Peyer's patch (tissue), 4 donors: Measurements from ENCODE around the gene KASH5. TPM values are rescaled to one million over a fixed set of nuclear protein-coding genes. Genes with fewer than 3 reads are reported as not detected.
"Not testable (repeated sequence)": the region's sequence is repeated elsewhere in the genome, so short reads cannot be mapped to it uniquely, and the experiment has no call there.

Source experiments
- DNase-seq, 3 donors: peaks; one replicate each; pipeline ENCODE4 v3.0.0-alpha.2; 2017 to 2019
- H3K27ac ChIP-seq, 4 donors: fragments of 200-600 bp; sonication (generic); one replicate each; pipeline ENCODE4 v1.5.1; 2016 to 2019
- H3K27me3 ChIP-seq, 2 donors: fragments of 200-600 bp; sonication (generic); one replicate each; pipeline ENCODE4 v1.5.1; 2019
- H3K36me3 ChIP-seq, 3 donors: fragments of 200-600 bp; sonication (generic); one replicate each; pipeline ENCODE4 v1.5.1; 2016 to 2019
- H3K4me1 ChIP-seq, 4 donors: fragments of 200-600 bp; sonication (generic); one replicate each; pipeline ENCODE4 v1.5.1; 2016 to 2019
- H3K4me3 ChIP-seq, 4 donors: fragments of 200-600 bp; sonication (generic); 1 replicate in 3 of 4; 2 replicates in 1 of 4; pipeline ENCODE4 v1.5.1; 2016 to 2019; ENCODE audit warnings: mild to moderate bottlenecking in 1 of 4
- H3K9me3 ChIP-seq, 4 donors: fragments of 200-600 bp; sonication (generic); one replicate each; pipeline ENCODE4 v1.5.1; 2016 to 2019; ENCODE audit warnings: mild to moderate bottlenecking in 1 of 4
- POLR2A ChIP-seq, 2 donors: fragments of 450-650 bp; IDR thresholded peaks; one replicate each; pipeline ENCODE4 v1.5.1; 2017; ENCODE audit warnings: antibody characterized with exemption in 2 of 2, mild to moderate bottlenecking in 2 of 2, moderate library complexity in 2 of 2
- total RNA-seq, 4 donors: library from RNA; depleted of rRNA; stranded (reverse); fragments of >200 nt; gene quantifications; one replicate each; pipeline ENCODE4 v1.1.0, GENCODE V29; 2016
- TF ChIP-seq, protein P1 (sequence below), 6 experiments: fragments of 450-650 bp in 4 of 6; fragments of 200-600 bp in 2 of 6; sonication (generic) in 1 of 6; IDR thresholded peaks; one replicate each; pipeline ENCODE4 v1.5.1; 2017 to 2019; ENCODE audit warnings: antibody characterized with exemption in 6 of 6, mild to moderate bottlenecking in 3 of 6, moderate library complexity in 1 of 6

Gene KASH5
- total RNA-seq, 4 donors from 2014 or later, result not detected

GRCh38 chr19:49441210-49441959 lies 53.3 kb downstream of the KASH5 start, which contains the start of gene SLC17A7:
SLC17A7 (minus strand) TSS chr19:49441527; CDS start chr19:49441379, 148 bp downstream.
- H3K4me1 ChIP-seq, result peaks cover 0 to 12% (median 0%) of the 10 kb centered on the region in 4 donors
- no peak for TF ChIP-seq POLR2A (IDR thresholded peaks at IDR 0.05)
- TF ChIP-seq, protein P1, sequence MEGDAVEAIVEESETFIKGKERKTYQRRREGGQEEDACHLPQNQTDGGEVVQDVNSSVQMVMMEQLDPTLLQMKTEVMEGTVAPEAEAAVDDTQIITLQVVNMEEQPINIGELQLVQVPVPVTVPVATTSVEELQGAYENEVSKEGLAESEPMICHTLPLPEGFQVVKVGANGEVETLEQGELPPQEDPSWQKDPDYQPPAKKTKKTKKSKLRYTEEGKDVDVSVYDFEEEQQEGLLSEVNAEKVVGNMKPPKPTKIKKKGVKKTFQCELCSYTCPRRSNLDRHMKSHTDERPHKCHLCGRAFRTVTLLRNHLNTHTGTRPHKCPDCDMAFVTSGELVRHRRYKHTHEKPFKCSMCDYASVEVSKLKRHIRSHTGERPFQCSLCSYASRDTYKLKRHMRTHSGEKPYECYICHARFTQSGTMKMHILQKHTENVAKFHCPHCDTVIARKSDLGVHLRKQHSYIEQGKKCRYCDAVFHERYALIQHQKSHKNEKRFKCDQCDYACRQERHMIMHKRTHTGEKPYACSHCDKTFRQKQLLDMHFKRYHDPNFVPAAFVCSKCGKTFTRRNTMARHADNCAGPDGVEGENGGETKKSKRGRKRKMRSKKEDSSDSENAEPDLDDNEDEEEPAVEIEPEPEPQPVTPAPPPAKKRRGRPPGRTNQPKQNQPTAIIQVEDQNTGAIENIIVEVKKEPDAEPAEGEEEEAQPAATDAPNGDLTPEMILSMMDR (IDR thresholded peaks at IDR 0.05), result no peak
- peak within 1 kb of the TSS; percentile 11 to 67 (median 36) for H3K4me3 ChIP-seq
- peak within 1 kb of the TSS in 3 of 4 donors; percentile 78 to 85 (median 79) for H3K27ac ChIP-seq
- peaks cover 0 to 1% (median 0%) of the 10 kb centered on the region in 3 donors for H3K36me3 ChIP-seq
- peaks cover 0 to under 1% (median 0%) of the 10 kb centered on the region in 4 donors for H3K9me3 ChIP-seq
- H3K27me3 ChIP-seq, result peaks cover 0 to 38% of the 10 kb centered on the region in 2 donors
- peak in 1 of 3 donors; percentile 57 for DNase-seq

- Histone ChIP-seq H3K27ac (peak overlapping the region in 3 of 4 donors; percentile 78 to 85 (median 79)), H3K27me3 (peaks cover 0 to 32% of the 10 kb centered on the region in 2 donors), H3K9me3 (no peaks in the 10 kb centered on the region), H3K4me1 (peaks cover 0 to 12% (median 0%) of the 10 kb centered on the region in 4 donors), H3K36me3 (peaks cover 0 to 7% (median 0%) of the 10 kb centered on the region in 3 donors), H3K4me3 (peak overlapping the region in 1 of 4 donors; percentile 67)
- no peak for TF ChIP-seq POLR2A (IDR thresholded peaks at IDR 0.05)
- TF ChIP-seq, protein P1 (IDR thresholded peaks at IDR 0.05), result no peak
- DNase-seq, result no peak
Observed at GRCh38 chr19:49441960-49442350, 53.9 kb downstream of the KASH5 start.

GRCh38 chr19:49442354-49442753 lies 54.3 kb downstream of the KASH5 start:
- Histone ChIP-seq H3K4me1 (peaks cover 0 to 12% (median 0%) of the 10 kb centered on the region in 4 donors), H3K4me3 (peak overlapping the region; percentile 55 to 75 (median 67)), H3K27me3 (peaks cover 0 to 30% of the 10 kb centered on the region in 2 donors), H3K36me3 (peaks cover 0 to 11% (median 0%) of the 10 kb centered on the region in 3 donors), H3K27ac (peak overlapping the region; percentile 78 to 85 (median 82)), H3K9me3 (no peaks in the 10 kb centered on the region)
- TF ChIP-seq POLR2A (IDR thresholded peaks at IDR 0.05), result no peak
- TF ChIP-seq, protein P1 (IDR thresholded peaks at IDR 0.05), result no peak
- no peak for DNase-seq

DNA sequence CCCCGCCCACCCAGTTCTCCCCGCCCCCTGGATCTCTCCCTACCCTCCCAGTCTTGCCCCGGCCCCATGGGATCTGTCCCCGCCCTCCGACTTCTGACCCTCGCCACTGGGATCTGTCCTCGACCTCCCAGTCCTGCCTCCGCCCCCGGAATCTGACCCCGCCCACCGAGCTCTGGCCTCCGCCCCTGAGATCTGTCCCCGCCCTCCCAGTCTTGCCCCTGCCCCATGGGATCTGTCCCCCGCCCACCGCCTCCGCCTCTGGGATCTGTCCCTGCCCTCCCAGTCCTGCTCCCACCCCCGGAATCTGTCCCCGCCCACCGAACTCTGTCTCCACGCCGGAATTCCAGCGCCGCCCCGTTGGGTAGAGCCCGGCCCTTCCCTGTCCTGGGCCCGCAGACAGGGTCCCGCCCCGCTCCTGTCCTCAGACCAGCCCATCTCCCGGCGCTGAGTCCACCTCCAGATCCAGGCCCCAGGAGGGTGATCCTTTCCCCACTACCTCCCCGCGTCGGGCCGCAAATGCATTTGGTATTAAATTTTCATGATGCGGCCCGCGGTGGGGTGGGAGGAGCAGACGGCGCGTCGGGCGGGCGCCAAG lies 54.8 kb downstream of the KASH5 start:
- DNase-seq, result peak; percentile 80 to 98 (median 96)
- peaks cover 0 to 14% (median 0%) of the 10 kb centered on the region in 4 donors for H3K4me1 ChIP-seq
- H3K36me3 ChIP-seq, result peaks cover 0 to 11% (median 0%) of the 10 kb centered on the region in 3 donors
- peak; percentile 32 to 67 for TF ChIP-seq POLR2A (IDR thresholded peaks at IDR 0.05)
- TF ChIP-seq, protein P1 (IDR thresholded peaks at IDR 0.05), result no peak
- H3K27me3 ChIP-seq, result peaks cover 0 to 30% of the 10 kb centered on the region in 2 donors
- peak overlapping the region; percentile 78 to 85 (median 82) for H3K27ac ChIP-seq
- H3K9me3 ChIP-seq, result no peaks in the 10 kb centered on the region
- peak overlapping the region; percentile 55 to 75 (median 67) for H3K4me3 ChIP-seq

DNA sequence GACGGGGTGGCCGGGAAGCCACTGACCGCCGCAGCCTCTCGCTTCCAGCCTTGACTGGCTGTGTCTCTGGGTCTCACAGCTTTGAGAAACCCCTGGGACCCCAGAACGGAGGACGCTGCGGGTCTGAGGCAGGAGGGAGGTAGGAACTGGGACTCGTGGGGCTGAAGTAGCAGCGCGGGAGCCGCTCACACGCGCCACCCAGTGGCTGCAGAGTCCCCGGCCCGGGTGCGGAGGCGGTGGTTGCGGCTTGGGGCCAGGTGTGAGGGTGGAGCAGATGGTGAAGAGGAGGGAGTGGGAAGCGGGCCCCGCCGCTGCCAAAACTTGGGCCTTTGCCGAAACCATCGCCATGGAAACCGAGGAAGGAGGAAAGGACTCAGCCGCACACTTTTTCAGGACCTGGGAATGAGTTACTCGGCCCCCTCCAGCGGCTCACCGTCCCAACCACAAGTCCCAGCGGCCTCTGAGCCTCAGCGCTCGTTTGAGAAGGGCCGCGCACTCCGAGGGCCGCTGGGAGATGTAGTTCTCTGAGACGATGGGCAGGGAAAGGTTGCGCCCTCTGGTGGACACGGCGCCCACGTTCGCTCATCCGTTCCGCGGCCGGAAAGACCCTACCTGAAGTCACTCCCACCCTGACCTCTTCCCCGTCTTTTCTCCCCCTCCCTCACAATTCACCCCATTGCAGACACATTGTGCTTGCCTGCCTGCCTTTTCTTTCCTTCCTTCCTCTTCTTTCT lies 55.5 kb downstream of the KASH5 start:
- Histone ChIP-seq H3K27me3 (peaks cover 0 to 30% of the 10 kb centered on the region in 2 donors), H3K4me1 (peaks cover 0 to 16% (median 0%) of the 10 kb centered on the region in 4 donors), H3K9me3 (no peaks in the 10 kb centered on the region), H3K36me3 (peaks cover 0 to 13% (median 0%) of the 10 kb centered on the region in 3 donors), H3K4me3 (peak overlapping the region; percentile 55 to 75 (median 67)), H3K27ac (peak overlapping the region; percentile 78 to 85 (median 82))
- TF ChIP-seq, protein P1 (IDR thresholded peaks at IDR 0.05), result peak; percentile 75 to 93 (median 84)
- no peak for TF ChIP-seq POLR2A (IDR thresholded peaks at IDR 0.05)
- peak; percentile 94 to 97 (median 96) for DNase-seq

- H3K9me3 ChIP-seq, H3K4me3 ChIP-seq, DNase-seq, H3K27ac ChIP-seq: not testable (repeated sequence)
- Histone ChIP-seq H3K4me1 (peaks cover 0 to 16% (median 0%) of the 10 kb centered on the region in 4 donors), H3K36me3 (peaks cover 0 to 19% (median 0%) of the 10 kb centered on the region in 3 donors), H3K27me3 (peaks cover 0 to 26% of the 10 kb centered on the region in 2 donors)
Observed at GRCh38 chr19:49444100-49444700, 56.2 kb downstream of the KASH5 start.
